H1 (cell line): ENCODE data around the gene ASTL. TPM values are rescaled to one million over a fixed set of nuclear protein-coding genes. Genes with fewer than 3 reads are reported as not detected.

Source experiments
- CTCF ChIA-PET: fragments of 300-600 bp; sonication (Branson Sonifier 250); formaldehyde crosslinking; loops from one replicate; lab custom pipeline; 2021; ENCODE audit not compliant: partially characterized antibody; lab: Charles Lee
- POLR2A ChIA-PET: fragments of 300-600 bp; sonication (Branson Sonifier 250); formaldehyde crosslinking; loops from one replicate; lab custom pipeline; 2021; ENCODE audit warnings: inconsistent platforms; ENCODE audit not compliant: partially characterized antibody; lab: Charles Lee
- DNase-seq, 2 experiments: peaks; one replicate each; pipeline versions ENCODE4 v3.0.0 to v3.0.0-alpha.2; 2010 to 2022; ENCODE audit warnings: low spot score in 2 of 2, low read depth in 1 of 2, mixed read lengths in 1 of 2
- FAIRE-seq: peaks from 2 replicates; lab custom pipeline; 2011; peaks lifted over from hg19 to GRCh38; lab: Jason Lieb, UNC
- H2AFZ ChIP-seq: 2 replicates; pipeline ENCODE4 v1.8.1; 2012; ENCODE audit warnings: low read length, inconsistent platforms
- H2AK5ac ChIP-seq: 2 replicates; pipeline ENCODE4 v1.6.1; 2013; ENCODE audit warnings: low read depth, low read length
- H2BK120ac ChIP-seq: replicated peaks from 2 replicates; pipeline ENCODE3; 2013; ENCODE audit warnings: low read depth, low read length, inconsistent platforms
- H2BK12ac ChIP-seq: 2 replicates; pipeline ENCODE4 v1.6.1; 2013; ENCODE audit warnings: low read depth, low read length
- H2BK15ac ChIP-seq: 2 replicates; pipeline ENCODE4 v1.6.1; 2013; ENCODE audit warnings: low read length
- H2BK20ac ChIP-seq: 2 replicates; pipeline ENCODE4 v1.6.1; 2013; ENCODE audit warnings: low read length
- H2BK5ac ChIP-seq: 2 replicates; pipeline ENCODE4 v1.6.1; 2013; ENCODE audit warnings: low read depth, low read length
- H3K14ac ChIP-seq: 2 replicates; pipeline ENCODE4 v1.6.1; 2013; ENCODE audit warnings: inconsistent platforms; ENCODE audit not compliant: insufficient read length
- H3K18ac ChIP-seq: 2 replicates; pipeline ENCODE4 v1.6.1; 2013; ENCODE audit warnings: low read length; ENCODE audit errors: extremely low read depth
- H3K23ac ChIP-seq: 2 replicates; pipeline ENCODE4 v1.6.1; 2013; ENCODE audit warnings: inconsistent platforms; ENCODE audit not compliant: insufficient read length
- H3K23me2 ChIP-seq: 2 replicates; pipeline ENCODE4 v1.6.1; 2013; ENCODE audit warnings: low read depth, low read length
- H3K27ac ChIP-seq: 2 replicates; pipeline ENCODE4 v1.6.1; 2011; ENCODE audit warnings: low read depth, low read length, inconsistent platforms
- H3K27me3 ChIP-seq, 4 experiments: replicated peaks in 1 of 4; 1 replicate in 1 of 4; 2 replicates in 3 of 4; pipeline versions ENCODE4 v1.6.1 to v1.8.1; 2011 to 2013; ENCODE audit warnings: low read length in 3 of 4, mild to moderate bottlenecking in 3 of 4, inconsistent platforms in 2 of 4, mixed read lengths in 2 of 4, moderate library complexity in 1 of 4; ENCODE audit not compliant: control insufficient read depth in 3 of 4, insufficient read depth in 3 of 4; ENCODE audit errors: extremely low read depth in 1 of 4
- H3K36me3 ChIP-seq, 4 experiments: 2 replicates each; pipeline versions ENCODE4 v1.6.1 to v1.8.1; 2011 to 2013; ENCODE audit warnings: mild to moderate bottlenecking in 4 of 4, low read length in 3 of 4, moderate library complexity in 2 of 4, control low read depth in 1 of 4, inconsistent platforms in 1 of 4; ENCODE audit not compliant: insufficient read depth in 4 of 4, control insufficient read depth in 2 of 4
- H3K4ac ChIP-seq: replicated peaks from 2 replicates; pipeline ENCODE3; 2013; ENCODE audit warnings: low read length, low read depth, mixed read lengths, inconsistent platforms; ENCODE audit not compliant: insufficient read length
- H3K4me1 ChIP-seq, 4 experiments: replicated peaks in 1 of 4; 1 replicate in 1 of 4; 2 replicates in 3 of 4; pipeline versions ENCODE4 v1.6.1 to v1.8.1; 2011 to 2013; ENCODE audit warnings: low read length in 3 of 4, inconsistent platforms in 2 of 4, mixed read lengths in 1 of 4; ENCODE audit not compliant: insufficient read depth in 4 of 4, control insufficient read depth in 3 of 4
- H3K4me2 ChIP-seq, 2 experiments: 2 replicates each; pipeline versions ENCODE4 v1.6.1 to v1.8.1; 2011 to 2013; ENCODE audit warnings: low read depth in 2 of 2, low read length in 2 of 2, control low read depth in 1 of 2, inconsistent platforms in 1 of 2, mild to moderate bottlenecking in 1 of 2; ENCODE audit not compliant: insufficient read depth in 1 of 2
- H3K4me3 ChIP-seq, 4 experiments: fragments of 200-600, 300-600 bp in 1 of 4; sonication (generic), shearing (Covaris generic), sonication (Bioruptor Twin) in 1 of 4; 2 replicates each; pipeline versions ENCODE4 v1.5.1 to v1.8.1; 2011 to 2016; ENCODE audit warnings: low read length in 4 of 4, low read depth in 3 of 4, control low read depth in 2 of 4, inconsistent platforms in 2 of 4, mild to moderate bottlenecking in 2 of 4, mixed read lengths in 1 of 4, moderate library complexity in 1 of 4; ENCODE audit not compliant: insufficient read depth in 2 of 4; ENCODE audit errors: extremely low read depth in 1 of 4
- H3K56ac ChIP-seq: replicated peaks from 2 replicates; pipeline ENCODE3; 2013; ENCODE audit warnings: low read depth, mild to moderate bottlenecking, mixed read lengths, low read length, inconsistent platforms; ENCODE audit not compliant: insufficient read length
- H3K79me1 ChIP-seq: 2 replicates; pipeline ENCODE4 v1.6.1; 2013; ENCODE audit warnings: low read depth, low read length, control low read depth
- H3K79me2 ChIP-seq, 2 experiments: 2 replicates each; pipeline versions ENCODE4 v1.6.1 to v1.8.1; 2012 to 2013; ENCODE audit warnings: low read length in 2 of 2, mild to moderate bottlenecking in 2 of 2, inconsistent platforms in 1 of 2; ENCODE audit not compliant: insufficient read depth in 2 of 2, control insufficient read depth in 1 of 2
- H3K9ac ChIP-seq, 4 experiments: replicated peaks in 1 of 4; 1 replicate in 1 of 4; 2 replicates in 3 of 4; pipeline versions ENCODE4 v1.6.1 to v1.8.1; 2011 to 2013; ENCODE audit warnings: low read depth in 3 of 4, low read length in 3 of 4, control low read depth in 2 of 4, mild to moderate bottlenecking in 2 of 4, moderate library complexity in 2 of 4, inconsistent platforms in 1 of 4; ENCODE audit errors: extremely low read depth in 1 of 4
- H3K9me3 ChIP-seq, 2 experiments: 2 replicates each; pipeline versions ENCODE4 v1.6.1 to v1.8.1; 2012 to 2013; ENCODE audit warnings: mild to moderate bottlenecking in 2 of 2, moderate library complexity in 2 of 2, control low read depth in 1 of 2, inconsistent platforms in 1 of 2, low read depth in 1 of 2, low read length in 1 of 2, mixed read lengths in 1 of 2; ENCODE audit not compliant: insufficient read depth in 2 of 2
- H4K20me1 ChIP-seq, 2 experiments: replicated peaks in 1 of 2; 2 replicates each; pipeline versions ENCODE3 to v1.8.1; 2011 to 2013; ENCODE audit warnings: inconsistent platforms in 2 of 2, low read length in 2 of 2, mild to moderate bottlenecking in 1 of 2; ENCODE audit not compliant: insufficient read depth in 2 of 2, control insufficient read depth in 1 of 2
- H4K5ac ChIP-seq: 2 replicates; pipeline ENCODE4 v1.6.1; 2013; ENCODE audit warnings: low read length, low read depth, mixed read lengths, inconsistent platforms; ENCODE audit not compliant: insufficient read length
- H4K8ac ChIP-seq: 2 replicates; pipeline ENCODE4 v1.8.0; 2013; ENCODE audit warnings: mild to moderate bottlenecking, moderate library complexity, low read length, inconsistent platforms; ENCODE audit not compliant: insufficient read depth; ENCODE audit errors: extremely low read depth
- H4K91ac ChIP-seq: replicated peaks from 2 replicates; pipeline ENCODE3; 2013; ENCODE audit warnings: low read length, mixed read lengths, inconsistent platforms; ENCODE audit not compliant: insufficient read length
- BACH1 ChIP-seq: IDR thresholded peaks from 2 replicates; pipeline ENCODE4 v1.6.1; 2012; ENCODE audit warnings: low read length, improper control_type of control experiment
- BRCA1 ChIP-seq: IDR thresholded peaks from 2 replicates; pipeline ENCODE4 v1.6.1; 2012; ENCODE audit warnings: low read depth, low read length, improper control_type of control experiment
- CBX5 ChIP-seq: fragments of 300-800, 300-1000 bp; sonication (generic); IDR thresholded peaks from 2 replicates; pipeline ENCODE4 v1.7.1; 2016; ENCODE audit warnings: antibody characterized with exemption, low read length, low read depth
- CHD1 ChIP-seq: IDR thresholded peaks from 2 replicates; pipeline ENCODE4 v1.6.1; 2012; ENCODE audit warnings: low read depth, low read length, improper control_type of control experiment
- GTF2F1 ChIP-seq: IDR thresholded peaks from 2 replicates; pipeline ENCODE4 v1.6.1; 2012; ENCODE audit warnings: low read depth, low read length, improper control_type of control experiment, borderline replicate concordance
- HDAC6 ChIP-seq: IDR thresholded peaks from one replicate; pipeline ENCODE4 v1.7.1; 2012; ENCODE audit warnings: low read depth, mild to moderate bottlenecking, inconsistent platforms, low read length, moderate library complexity
- POLR2A ChIP-seq, 2 experiments: IDR thresholded peaks; 1 replicate in 1 of 2; 2 replicates in 1 of 2; pipeline ENCODE4 v1.6.1; 2011; ENCODE audit warnings: low read depth in 2 of 2, low read length in 2 of 2, mild to moderate bottlenecking in 2 of 2; ENCODE audit errors: control extremely low read depth in 1 of 2
- SP2 ChIP-seq: IDR thresholded peaks from 2 replicates; pipeline ENCODE4 v1.6.1; 2012; ENCODE audit warnings: mild to moderate bottlenecking, low read length, inconsistent platforms
- SRF ChIP-seq: IDR thresholded peaks from 2 replicates; pipeline ENCODE4 v1.6.1; 2011; ENCODE audit warnings: mild to moderate bottlenecking, low read depth, low read length, moderate library complexity
- TCF12 ChIP-seq: IDR thresholded peaks from 2 replicates; pipeline ENCODE4 v1.6.1; 2011; ENCODE audit warnings: low read depth, mild to moderate bottlenecking, low read length
- TEAD4 ChIP-seq: IDR thresholded peaks from 2 replicates; pipeline ENCODE4 v1.6.1; 2012; ENCODE audit warnings: low read depth, low read length, inconsistent platforms, mixed read lengths
- YY1 ChIP-seq: IDR thresholded peaks from 2 replicates; pipeline ENCODE4 v1.6.1; 2011; ENCODE audit warnings: low read depth, mild to moderate bottlenecking, low read length
- ZNF274 ChIP-seq: IDR thresholded peaks from 2 replicates; pipeline ENCODE4 v1.7.0; 2012; ENCODE audit warnings: low read length, borderline replicate concordance; ENCODE audit errors: extremely low read depth
- WGBS, 2 experiments: shearing (Covaris generic) in 1 of 2; methylation state at CpG; one replicate each; pipeline versions ENCODE4 v1.1.6 to v1.1.7; 2013 to 2015; ENCODE audit warnings: low lambda C conversion rate in 2 of 2, mixed read lengths in 2 of 2, inconsistent platforms in 1 of 2, low coverage in 1 of 2, missing lambda C conversion rate in 1 of 2; ENCODE audit not compliant: insufficient replicate concordance in 2 of 2, insufficient coverage in 1 of 2, insufficient read length in 1 of 2; ENCODE audit errors: extremely low coverage in 1 of 2, missing lambda C conversion rate in 1 of 2; 5-methylcytosine and 5-hydroxymethylcytosine counted together
- polyA plus RNA-seq, 7 experiments: library from polyadenylated mRNA; depleted of rRNA in 3 of 7; stranded (reverse) in 5 of 7; unstranded in 2 of 7; fragments of >200 nt in 5 of 7; fragments of 200-250 nt in 2 of 7; gene quantifications; 1 replicate in 5 of 7; 2 replicates in 1 of 7; 4 replicates in 1 of 7; pipeline versions ENCODE4 v1.2.1 to v1.2.3, GENCODE V29; 2011 to 2013; ENCODE audit warnings: missing spikeins in 2 of 7, mixed read lengths in 2 of 7
- total RNA-seq: library from RNA; stranded (reverse); fragmentation: NEBNext Ultra II Directional; extraction: Animal tissue kit (Norgen Biotek cat#: 25700); gene quantifications from 2 replicates; pipeline ENCODE4 v1.2.1, GENCODE V29; 2021

Gene ASTL
- total and polyA plus RNA-seq, 2 of the 8 experiments (the other 6 are each of a cell fraction or from before 2014, with no cell fraction given): 0.60 to 1.4 TPM

DNA sequence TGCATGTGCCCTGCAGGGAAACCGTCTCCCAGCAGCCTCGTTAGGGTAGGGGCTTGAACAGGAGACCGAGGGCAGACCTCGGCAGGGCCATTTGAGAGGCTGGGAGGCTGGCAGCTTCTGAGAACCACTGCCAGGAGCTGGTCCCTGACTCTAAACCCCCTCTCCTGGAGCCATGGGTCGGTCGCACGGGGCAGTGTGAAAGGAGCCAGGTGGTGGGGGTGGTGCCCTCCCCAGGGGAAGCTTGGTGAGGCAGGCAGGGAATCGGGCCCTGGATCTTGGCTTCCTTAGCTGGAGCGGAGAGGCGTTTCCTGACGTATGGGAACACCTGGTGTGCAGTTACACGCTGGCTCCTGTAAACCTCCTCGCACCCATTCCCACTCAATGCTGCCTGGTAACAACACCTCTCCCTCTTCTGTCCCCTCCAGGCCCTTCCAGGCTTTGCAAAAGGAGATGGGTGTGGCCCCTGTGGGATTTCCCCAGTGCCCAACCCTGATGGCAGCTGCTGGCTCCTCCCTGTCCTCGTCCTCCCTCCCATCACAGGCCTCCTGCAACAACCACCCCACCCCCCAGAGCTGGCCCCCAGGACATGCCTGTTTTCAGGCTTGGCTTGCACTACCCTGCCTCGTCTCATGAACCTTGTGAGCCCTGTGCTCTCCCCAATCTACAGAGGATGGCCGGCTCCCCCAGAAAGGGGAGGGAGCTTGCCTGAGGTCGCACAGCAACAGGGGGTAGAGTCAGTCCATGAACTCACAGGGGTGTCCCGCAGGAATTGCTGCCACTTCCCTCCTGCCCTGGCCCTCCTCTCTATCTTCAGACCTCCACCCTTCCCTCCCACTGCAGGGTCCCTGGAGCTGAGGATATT is 46.4 kb downstream of the ASTL start:
- FAIRE-seq (no peak), DNase-seq (peak in 1 of 2 experiments; percentile 54)
- TF ChIP-seq HDAC6: no peak
- no peak for TF ChIP-seq CHD1
- TF ChIP-seq SP2: no peak
- TF ChIP-seq GTF2F1: no peak
- TF ChIP-seq POLR2A (IDR thresholded peaks at IDR 0.05; ENCODE audit: control extremely low read depth in 1 of 2, low read depth in 2 of 2, low read length in 2 of 2): no peak
- no peak for TF ChIP-seq CBX5
- TF ChIP-seq SRF: no peak
- no peak for TF ChIP-seq BRCA1
- TF ChIP-seq TEAD4: no peak
- TF ChIP-seq TCF12: no peak
- TF ChIP-seq YY1: no peak
- TF ChIP-seq ZNF274: no peak
- TF ChIP-seq BACH1: no peak

More for the DNA sequence above, 46.4 kb downstream of the ASTL start:
- no peak overlapping the region for H3K4me3 ChIP-seq
- peak overlapping the region; percentile 20; the same call in 1 of the 2 replicates for H2BK5ac ChIP-seq
- ChIA-PET CTCF (interaction anchor here (0.6 to 2.6 kb wide), 16 partner anchors 9 to 83 kb away, joined by 3 to 12 read pairs (median 5); partner anchors contain the start of gene ADRA2B), POLR2A (interaction anchor here (1.3 to 1.7 kb wide), 2 partner anchors 10 to 17 kb away, joined by 3 to 11 read pairs; no protein-coding TSS in a partner anchor)
- H3K4me2 ChIP-seq: no peak overlapping the region; a peak in 1 of 4 replicates
- H2BK20ac ChIP-seq: peak overlapping the region; percentile 48; the same call in 1 of the 2 replicates
- WGBS, 2 experiments: 75% methylated on average over 16 of the region's 18 CpGs; no CpG with 5 or more reads in 1 of the 2 experiments
- no peaks in the 10 kb centered on the region for H3K79me1 ChIP-seq
- peak overlapping the region; percentile 50 for H4K91ac ChIP-seq
- no peaks in the 10 kb centered on the region for H4K20me1 ChIP-seq
- peaks cover 3 to 24% (median 10%) of the 10 kb centered on the region in 4 experiments for H3K4me1 ChIP-seq
- H3K27ac ChIP-seq: no peak overlapping the region
- H3K9me3 ChIP-seq: no peaks in the 10 kb centered on the region
- H3K23me2 ChIP-seq: no peaks in the 10 kb centered on the region
- no peak overlapping the region for H3K9ac ChIP-seq
- H2AFZ ChIP-seq: peak overlapping the region; percentile 49
- peak overlapping the region; percentile 68; the same call in 1 of the 2 replicates for H2BK12ac ChIP-seq
- no peak overlapping the region; the same call in 1 of the 2 replicates for H3K18ac ChIP-seq
- H4K8ac ChIP-seq: peak overlapping the region; percentile 32; the same call in 1 of the 2 replicates
- no peak overlapping the region for H3K56ac ChIP-seq
- H2AK5ac ChIP-seq: no peak overlapping the region
- peak overlapping the region; percentile 30 for H4K5ac ChIP-seq
- peak overlapping the region; percentile 92; the same call in 1 of the 2 replicates for H2BK15ac ChIP-seq
- H3K23ac ChIP-seq: no peak overlapping the region
- no peak overlapping the region for H3K4ac ChIP-seq
- H3K36me3 ChIP-seq: no peaks in the 10 kb centered on the region
- H3K79me2 ChIP-seq: no peaks in the 10 kb centered on the region
- no peaks in the 10 kb centered on the region; a peak in 1 of 7 replicates for H3K27me3 ChIP-seq
- H2BK120ac ChIP-seq: no peak overlapping the region
- no peak overlapping the region for H3K14ac ChIP-seq
